HepG2 (cell line): ENCODE data around the gene TNS1. TPM values are rescaled to one million over a fixed set of nuclear protein-coding genes. Genes with fewer than 3 reads are reported as not detected.
A peak's percentile ranks its signal among the peaks of the same experiment; 100 is the strongest.

ENCODE experiments used
- BHLHE40 ChIP-seq: IDR thresholded peaks from 2 replicates; pipeline ENCODE4 v1.6.1; 2011; ENCODE audit warnings: low read length, improper control_type of control experiment
- BRD4 ChIP-seq: sonication (generic); formaldehyde crosslinking; IDR thresholded peaks from 2 replicates; pipeline ENCODE4 v1.4.0; 2020; ENCODE audit warnings: missing genetic modification reagents
- CHD2 ChIP-seq: IDR thresholded peaks from 2 replicates; pipeline ENCODE4 v1.6.1; 2011; ENCODE audit warnings: low read depth, low read length, improper control_type of control experiment
- ERF ChIP-seq: IDR thresholded peaks from 2 replicates; pipeline ENCODE4 v1.6.1; 2018; ENCODE audit warnings: missing biosample characterization, missing genetic modification reagents
- EZH2 ChIP-seq: conservative IDR thresholded peaks from 2 replicates; pipeline ENCODE4 v1.6.1; 2012; ENCODE audit warnings: mild to moderate bottlenecking, low read depth, low read length, moderate library complexity
- HDAC2 ChIP-seq: sonication (generic); formaldehyde crosslinking; IDR thresholded peaks from 2 replicates; pipeline ENCODE4 v1.4.0; 2020; ENCODE audit warnings: missing genetic modification reagents
- HOXA5 ChIP-seq: sonication (generic); formaldehyde crosslinking; IDR thresholded peaks from 2 replicates; pipeline ENCODE4 v1.4.0; 2020; ENCODE audit warnings: missing genetic modification reagents
- KLF15 ChIP-seq: sonication (generic); formaldehyde crosslinking; IDR thresholded peaks from 2 replicates; pipeline ENCODE4 v1.8.1; 2023; ENCODE audit warnings: borderline replicate concordance, mild to moderate bottlenecking, inconsistent platforms, missing genetic modification reagents, mixed read lengths
- KLF16 ChIP-seq, 2 experiments: sonication (generic) in 1 of 2; formaldehyde crosslinking in 1 of 2; IDR thresholded peaks; 2 replicates each; pipeline versions ENCODE4 v1.6.1 to v1.8.0; 2016 to 2023; ENCODE audit warnings: missing genetic modification reagents in 2 of 2, missing compliant biosample characterization in 1 of 2
- MAZ ChIP-seq, 2 experiments: sonication (generic) in 1 of 2; formaldehyde crosslinking in 1 of 2; IDR thresholded peaks; 2 replicates each; pipeline versions ENCODE4 v1.5.0 to v1.6.1; 2012 to 2020; ENCODE audit warnings: low read depth in 2 of 2, mild to moderate bottlenecking in 2 of 2, borderline replicate concordance in 1 of 2, improper control_type of control experiment in 1 of 2, low read length in 1 of 2, missing genetic modification reagents in 1 of 2, moderate library complexity in 1 of 2
- NCOR1 ChIP-seq: fragments of 200-600 bp; sonication (generic); IDR thresholded peaks from 2 replicates; pipeline ENCODE4 v1.7.0; 2017; ENCODE audit warnings: antibody characterized with exemption, low read length, borderline replicate concordance
- RBAK ChIP-seq: sonication (generic); formaldehyde crosslinking; IDR thresholded peaks from 2 replicates; pipeline ENCODE4 v1.5.1; 2020; ENCODE audit warnings: mild to moderate bottlenecking, missing genetic modification reagents
- RXRB ChIP-seq: IDR thresholded peaks from 2 replicates; pipeline ENCODE4 v1.6.1; 2016; ENCODE audit warnings: borderline replicate concordance, missing genetic modification reagents, missing compliant biosample characterization
- SKI ChIP-seq: fragments of 450-650 bp; IDR thresholded peaks from one replicate; pipeline ENCODE4 v1.6.1; 2018; ENCODE audit warnings: mild to moderate bottlenecking; ENCODE audit not compliant: partially characterized antibody
- SMAD1 ChIP-seq: sonication (generic); formaldehyde crosslinking; IDR thresholded peaks from 2 replicates; pipeline ENCODE4 v1.4.0; 2020; ENCODE audit warnings: missing genetic modification reagents, low read depth, mild to moderate bottlenecking, borderline replicate concordance
- SPEN ChIP-seq: sonication (generic); formaldehyde crosslinking; IDR thresholded peaks from 2 replicates; pipeline ENCODE4 v1.5.1; 2020; ENCODE audit warnings: low read depth, mild to moderate bottlenecking, missing genetic modification reagents
- ZFX ChIP-seq: sonication (generic); formaldehyde crosslinking; IDR thresholded peaks from 2 replicates; pipeline ENCODE4 v1.4.0; 2020; ENCODE audit warnings: mild to moderate bottlenecking, low read depth, missing genetic modification reagents, moderate library complexity
- ZSCAN29 ChIP-seq: sonication (generic); formaldehyde crosslinking; conservative IDR thresholded peaks from 2 replicates; pipeline ENCODE4 v1.4.0; 2020; ENCODE audit warnings: mild to moderate bottlenecking, missing genetic modification reagents
- polyA plus RNA-seq, 8 experiments: library from polyadenylated mRNA; depleted of rRNA in 3 of 8; stranded (reverse) in 7 of 8; unstranded in 1 of 8; fragments of >200 nt; fragmentation: Illumina TruSeq in 4 of 8; extraction: Trizol in 4 of 8; gene quantifications; 2 replicates each; pipeline versions ENCODE4 v1.2.1 to v1.2.3, GENCODE V29; 2011 to 2016; ENCODE audit warnings: low read depth in 4 of 8, missing spikeins in 1 of 8, mixed read lengths in 1 of 8; ENCODE audit not compliant: insufficient read depth in 1 of 8
- total RNA-seq, 5 experiments: library from RNA; depleted of rRNA; stranded (reverse); fragments of >200 nt; fragmentation: Illumina TruSeq; extraction: Trizol; gene quantifications; 2 replicates each; pipeline ENCODE4 v1.2.3, GENCODE V29; 2016; ENCODE audit warnings: low read depth in 1 of 5
- TF ChIP-seq, protein P1 (sequence below): sonication (generic); formaldehyde crosslinking; IDR thresholded peaks from 2 replicates; pipeline ENCODE4 v1.5.1; 2020; ENCODE audit warnings: mild to moderate bottlenecking, moderate library complexity, missing genetic modification reagents
- TF ChIP-seq, protein P2 (sequence below): sonication (generic); formaldehyde crosslinking; IDR thresholded peaks from 2 replicates; pipeline ENCODE4 v1.4.0; 2020; ENCODE audit warnings: missing genetic modification reagents, borderline replicate concordance
- TF ChIP-seq, protein P3 (sequence below): sonication (generic); formaldehyde crosslinking; IDR thresholded peaks from 2 replicates; pipeline ENCODE4 v1.4.0; 2020; ENCODE audit warnings: missing genetic modification reagents

TNS1 gene
- total and polyA plus RNA-seq, 2 of the 13 experiments (the other 11 are each of a cell fraction or from before 2014, with no cell fraction given), result 1.9 to 118 TPM

DNA sequence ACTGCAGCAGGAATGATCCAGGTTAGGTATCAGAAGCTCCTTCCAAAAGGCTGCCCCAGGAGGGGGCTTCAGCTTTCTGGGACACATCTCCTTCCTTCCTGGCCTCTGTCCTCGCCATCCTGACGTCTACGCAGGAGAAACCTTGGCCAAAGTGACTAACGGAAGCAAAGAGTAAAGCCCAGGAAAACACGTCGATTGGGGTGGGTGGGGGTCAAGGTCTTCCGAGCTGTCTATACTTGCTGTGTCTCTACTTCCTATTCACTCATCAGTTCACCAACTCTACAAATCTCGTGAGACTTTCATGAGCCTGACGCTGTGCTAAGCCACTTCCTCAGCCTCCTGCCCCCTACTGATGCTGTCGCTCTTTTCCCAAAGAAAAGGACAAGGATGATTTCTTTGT lies 212.6 kb downstream of the TNS1 start (continued):
- peak; percentile 59; the same call in 1 of the 2 replicates for TF ChIP-seq HOXA5
- peak; percentile 98 for TF ChIP-seq ZSCAN29 (CRISPR knock-in tag)
- TF ChIP-seq HDAC2 (CRISPR knock-in tag), result peak; percentile 68; the same call in 1 of the 2 replicates
- TF ChIP-seq ZFX (CRISPR knock-in tag), result 0 out of 2 replicates have a peak, but pooled peaks have one; percentile 28
- TF ChIP-seq ERF (CRISPR knock-in tag), result peak; percentile 83
- 0 out of 2 replicates have a peak, but pooled peaks have one; percentile 41 for TF ChIP-seq SMAD1 (CRISPR knock-in tag)
- TF ChIP-seq, protein P1, sequence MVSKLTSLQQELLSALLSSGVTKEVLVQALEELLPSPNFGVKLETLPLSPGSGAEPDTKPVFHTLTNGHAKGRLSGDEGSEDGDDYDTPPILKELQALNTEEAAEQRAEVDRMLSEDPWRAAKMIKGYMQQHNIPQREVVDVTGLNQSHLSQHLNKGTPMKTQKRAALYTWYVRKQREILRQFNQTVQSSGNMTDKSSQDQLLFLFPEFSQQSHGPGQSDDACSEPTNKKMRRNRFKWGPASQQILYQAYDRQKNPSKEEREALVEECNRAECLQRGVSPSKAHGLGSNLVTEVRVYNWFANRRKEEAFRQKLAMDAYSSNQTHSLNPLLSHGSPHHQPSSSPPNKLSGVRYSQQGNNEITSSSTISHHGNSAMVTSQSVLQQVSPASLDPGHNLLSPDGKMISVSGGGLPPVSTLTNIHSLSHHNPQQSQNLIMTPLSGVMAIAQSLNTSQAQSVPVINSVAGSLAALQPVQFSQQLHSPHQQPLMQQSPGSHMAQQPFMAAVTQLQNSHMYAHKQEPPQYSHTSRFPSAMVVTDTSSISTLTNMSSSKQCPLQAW (CRISPR knock-in tag), result peak; percentile 83
- TF ChIP-seq CHD2, result peak; percentile 90
- TF ChIP-seq SPEN, result peak; percentile 86
- TF ChIP-seq EZH2, result no peak
- TF ChIP-seq RBAK (CRISPR knock-in tag), result no peak
- no peak for TF ChIP-seq BRD4 (CRISPR knock-in tag)
- TF ChIP-seq, protein P2, sequence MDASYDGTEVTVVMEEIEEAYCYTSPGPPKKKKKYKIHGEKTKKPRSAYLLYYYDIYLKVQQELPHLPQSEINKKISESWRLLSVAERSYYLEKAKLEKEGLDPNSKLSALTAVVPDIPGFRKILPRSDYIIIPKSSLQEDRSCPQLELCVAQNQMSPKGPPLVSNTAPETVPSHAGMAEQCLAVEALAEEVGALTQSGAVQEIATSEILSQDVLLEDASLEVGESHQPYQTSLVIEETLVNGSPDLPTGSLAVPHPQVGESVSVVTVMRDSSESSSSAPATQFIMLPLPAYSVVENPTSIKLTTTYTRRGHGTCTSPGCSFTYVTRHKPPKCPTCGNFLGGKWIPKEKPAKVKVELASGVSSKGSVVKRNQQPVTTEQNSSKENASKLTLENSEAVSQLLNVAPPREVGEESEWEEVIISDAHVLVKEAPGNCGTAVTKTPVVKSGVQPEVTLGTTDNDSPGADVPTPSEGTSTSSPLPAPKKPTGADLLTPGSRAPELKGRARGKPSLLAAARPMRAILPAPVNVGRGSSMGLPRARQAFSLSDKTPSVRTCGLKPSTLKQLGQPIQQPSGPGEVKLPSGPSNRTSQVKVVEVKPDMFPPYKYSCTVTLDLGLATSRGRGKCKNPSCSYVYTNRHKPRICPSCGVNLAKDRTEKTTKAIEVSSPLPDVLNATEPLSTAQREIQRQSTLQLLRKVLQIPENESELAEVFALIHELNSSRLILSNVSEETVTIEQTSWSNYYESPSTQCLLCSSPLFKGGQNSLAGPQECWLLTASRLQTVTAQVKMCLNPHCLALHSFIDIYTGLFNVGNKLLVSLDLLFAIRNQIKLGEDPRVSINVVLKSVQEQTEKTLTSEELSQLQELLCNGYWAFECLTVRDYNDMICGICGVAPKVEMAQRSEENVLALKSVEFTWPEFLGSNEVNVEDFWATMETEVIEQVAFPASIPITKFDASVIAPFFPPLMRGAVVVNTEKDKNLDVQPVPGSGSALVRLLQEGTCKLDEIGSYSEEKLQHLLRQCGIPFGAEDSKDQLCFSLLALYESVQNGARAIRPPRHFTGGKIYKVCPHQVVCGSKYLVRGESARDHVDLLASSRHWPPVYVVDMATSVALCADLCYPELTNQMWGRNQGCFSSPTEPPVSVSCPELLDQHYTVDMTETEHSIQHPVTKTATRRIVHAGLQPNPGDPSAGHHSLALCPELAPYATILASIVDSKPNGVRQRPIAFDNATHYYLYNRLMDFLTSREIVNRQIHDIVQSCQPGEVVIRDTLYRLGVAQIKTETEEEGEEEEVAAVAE (CRISPR knock-in tag), result 0 out of 2 replicates have a peak, but pooled peaks have one; percentile 19
- TF ChIP-seq SKI, result peak; percentile 81
- peak in 1 of 2 experiments; percentile 39; a peak in 1 of 4 replicates for TF ChIP-seq KLF16 (CRISPR knock-in tag; IDR thresholded peaks at IDR 0.05)
- 0 out of 2 replicates have a peak, but pooled peaks have one; percentile 18 for TF ChIP-seq BHLHE40
- TF ChIP-seq KLF15 (CRISPR knock-in tag), result no peak
- TF ChIP-seq NCOR1, result peak; percentile 47; the same call in 1 of the 2 replicates
- TF ChIP-seq, protein P3, sequence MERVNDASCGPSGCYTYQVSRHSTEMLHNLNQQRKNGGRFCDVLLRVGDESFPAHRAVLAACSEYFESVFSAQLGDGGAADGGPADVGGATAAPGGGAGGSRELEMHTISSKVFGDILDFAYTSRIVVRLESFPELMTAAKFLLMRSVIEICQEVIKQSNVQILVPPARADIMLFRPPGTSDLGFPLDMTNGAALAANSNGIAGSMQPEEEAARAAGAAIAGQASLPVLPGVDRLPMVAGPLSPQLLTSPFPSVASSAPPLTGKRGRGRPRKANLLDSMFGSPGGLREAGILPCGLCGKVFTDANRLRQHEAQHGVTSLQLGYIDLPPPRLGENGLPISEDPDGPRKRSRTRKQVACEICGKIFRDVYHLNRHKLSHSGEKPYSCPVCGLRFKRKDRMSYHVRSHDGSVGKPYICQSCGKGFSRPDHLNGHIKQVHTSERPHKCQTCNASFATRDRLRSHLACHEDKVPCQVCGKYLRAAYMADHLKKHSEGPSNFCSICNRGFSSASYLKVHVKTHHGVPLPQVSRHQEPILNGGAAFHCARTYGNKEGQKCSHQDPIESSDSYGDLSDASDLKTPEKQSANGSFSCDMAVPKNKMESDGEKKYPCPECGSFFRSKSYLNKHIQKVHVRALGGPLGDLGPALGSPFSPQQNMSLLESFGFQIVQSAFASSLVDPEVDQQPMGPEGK, result peak; percentile 29; the same call in 1 of the 2 replicates
- TF ChIP-seq MAZ (IDR thresholded peaks at IDR 0.05; ENCODE audit: borderline replicate concordance, low read depth, low read length), result peak; percentile 43; the same call in 1 of the 2 replicates
- TF ChIP-seq MAZ (CRISPR knock-in tag; IDR thresholded peaks at IDR 0.05; ENCODE audit: low read depth), result no peak
- peak; percentile 94 for TF ChIP-seq RXRB (CRISPR knock-in tag)
